ENCODE measurements around the gene PHF21A. TPM values are rescaled to one million over a fixed set of nuclear protein-coding genes. Genes with fewer than 3 reads are reported as not detected.
A peak's percentile ranks its signal among the peaks of the same experiment; 100 is the strongest.

PHF21A gene
- polyA plus RNA-seq (2013, experiment 1 of 2; ENCODE audit: insufficient read length) = 43.8 TPM
- polyA plus RNA-seq (2013, experiment 2 of 2; ENCODE audit: insufficient read length) = 42.7 TPM

DNA sequence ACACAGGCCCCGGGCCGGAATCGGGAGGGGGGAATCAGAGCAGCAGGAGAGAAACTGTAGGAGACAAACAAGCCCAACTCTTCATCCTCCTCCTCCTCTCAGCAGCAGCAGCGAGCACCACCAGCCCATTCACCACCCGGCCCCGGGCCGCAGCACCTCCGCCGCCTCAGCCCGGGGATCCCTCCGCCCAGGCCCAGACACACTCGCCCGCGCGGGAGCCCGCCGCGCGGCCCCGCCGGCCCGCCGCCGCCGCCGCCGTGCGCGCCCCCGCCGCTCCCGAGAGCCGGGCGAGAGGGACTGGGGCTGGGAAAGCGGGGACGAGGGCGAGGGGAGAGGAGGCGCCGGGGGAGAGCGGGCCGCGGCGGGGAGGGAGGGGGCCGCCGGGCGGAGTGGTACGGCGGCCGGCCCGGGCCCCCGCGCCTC is at the start of gene PHF21A:
Gene PHF21A, minus strand, starts transcription at position 154 of the 423 bp plus-strand sequence. CDS start 37,235 bp downstream, outside the sequence.
- DNase-seq = peak; percentile 98

- DNase-seq = no peak
Observed at GRCh38 chr11:46170797-46171196, 49.5 kb upstream of the PHF21A start.

- no peak for DNase-seq
Observed at GRCh38 chr11:46162700-46163099, 41.4 kb upstream of the PHF21A start.

DNA sequence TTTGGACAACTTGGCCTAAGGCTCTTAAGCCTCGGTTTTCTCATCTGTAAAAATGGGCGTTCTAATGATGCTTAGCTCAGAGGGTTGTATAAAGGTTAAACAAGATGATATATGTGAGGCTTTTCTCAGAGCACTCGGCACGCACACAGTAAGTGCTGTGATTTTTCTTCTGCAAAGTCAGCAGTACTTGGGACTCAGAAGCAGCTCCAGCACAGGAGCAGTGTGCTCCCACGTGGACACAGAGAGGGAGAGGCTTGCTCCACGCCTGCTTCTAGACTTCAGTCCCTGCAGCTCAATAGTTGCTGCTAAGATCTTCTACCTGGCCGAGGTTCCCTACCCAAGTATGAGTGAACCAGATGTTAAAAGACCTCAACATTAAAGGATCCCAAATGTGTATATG is 39.9 kb upstream of the PHF21A start:
- no peak for DNase-seq

- no peak for DNase-seq
Observed at GRCh38 chr11:46160100-46160499, 38.8 kb upstream of the PHF21A start.

DNA sequence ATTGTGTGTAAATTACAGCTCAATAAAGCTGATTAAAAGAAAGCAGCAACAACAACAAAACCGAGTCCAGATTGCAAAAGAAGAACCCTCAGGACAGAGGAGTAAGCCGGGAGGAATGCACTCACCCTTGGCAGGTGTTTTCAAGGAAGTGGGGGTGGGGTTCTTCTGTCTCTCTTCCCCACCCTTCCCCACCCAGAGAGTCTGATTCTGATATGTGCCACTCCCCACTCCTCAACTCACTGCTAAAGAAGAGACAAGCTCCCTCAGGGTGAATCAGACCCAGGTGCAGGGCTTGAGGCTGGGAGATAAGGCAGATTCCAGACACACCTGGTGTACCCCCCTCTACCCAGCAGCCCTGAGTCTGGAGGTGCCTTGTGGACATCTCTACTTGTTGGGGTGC is 38.4 kb upstream of the PHF21A start:
- no peak for DNase-seq

- no peak for DNase-seq
Observed at GRCh38 chr11:46149826-46150225, 28.6 kb upstream of the PHF21A start.

- no peak for DNase-seq
Observed at GRCh38 chr11:46149342-46149741, 28.1 kb upstream of the PHF21A start.

DNA sequence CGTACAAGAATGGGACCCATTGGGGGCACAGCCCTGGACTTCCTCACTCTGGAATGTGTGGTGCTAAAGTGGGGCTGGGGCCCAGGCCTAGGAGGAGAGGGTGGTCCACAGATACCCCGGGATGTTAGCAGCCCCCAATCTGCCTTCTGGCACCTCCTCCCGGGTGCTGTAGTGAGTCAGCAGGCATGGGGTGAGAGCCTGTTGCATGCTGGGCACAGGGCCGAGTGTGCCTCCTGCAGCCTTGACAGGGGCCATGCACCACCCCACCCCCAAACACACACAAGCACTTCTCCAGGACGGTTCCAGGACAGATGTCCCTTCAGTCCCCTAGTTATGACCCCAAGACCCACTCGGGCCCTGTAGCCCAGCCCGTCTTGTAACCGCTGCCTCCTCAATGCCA is 23.5 kb upstream of the PHF21A start:
- DNase-seq = no peak

- DNase-seq = no peak
Observed at GRCh38 chr11:46143049-46143806, 22.0 kb upstream of the PHF21A start.

DNA sequence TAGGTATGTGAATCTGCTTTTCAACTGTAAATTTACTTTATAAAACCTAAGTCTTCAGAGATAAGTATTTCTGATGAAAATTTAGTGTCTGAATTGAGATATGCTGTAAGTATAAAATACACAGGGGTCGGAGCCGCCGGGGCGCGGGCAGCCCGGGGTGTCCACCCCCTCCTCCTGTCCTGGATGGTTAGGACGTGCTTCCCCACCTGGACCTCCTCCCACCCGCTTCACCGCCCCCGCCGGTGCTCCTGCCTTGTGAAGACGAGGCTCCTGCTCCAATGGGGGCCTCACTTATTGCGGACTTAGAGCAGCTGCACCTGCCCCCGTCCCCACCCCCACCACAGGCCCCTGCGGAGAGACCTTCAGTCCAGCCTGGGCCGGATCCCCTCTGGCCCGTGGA is 21.3 kb upstream of the PHF21A start:
- no peak for DNase-seq

DNA sequence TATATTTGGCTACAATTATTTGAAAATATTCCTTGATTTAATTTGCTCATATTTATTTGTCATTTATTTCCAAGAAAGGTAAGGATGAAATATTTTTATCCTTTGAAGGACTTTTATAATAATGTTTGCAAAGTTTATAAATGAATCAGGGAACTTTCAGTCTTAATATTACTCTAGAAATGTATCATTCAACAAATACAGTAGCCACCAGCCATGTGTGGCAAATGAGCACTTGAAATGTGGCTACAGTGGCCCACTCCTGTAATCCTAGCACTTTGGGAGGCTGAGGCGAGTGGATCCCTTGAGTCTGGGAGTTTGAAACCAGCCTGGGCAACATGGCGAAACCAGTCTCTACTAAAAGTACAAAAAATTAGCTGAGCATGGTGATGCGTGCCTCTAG is 20.3 kb upstream of the PHF21A start:
- no peak for DNase-seq

- DNase-seq = no peak
Observed at GRCh38 chr11:46134540-46134939, 13.3 kb upstream of the PHF21A start.

- no peak for DNase-seq
Observed at GRCh38 chr11:46134061-46134460, 12.8 kb upstream of the PHF21A start.

DNA sequence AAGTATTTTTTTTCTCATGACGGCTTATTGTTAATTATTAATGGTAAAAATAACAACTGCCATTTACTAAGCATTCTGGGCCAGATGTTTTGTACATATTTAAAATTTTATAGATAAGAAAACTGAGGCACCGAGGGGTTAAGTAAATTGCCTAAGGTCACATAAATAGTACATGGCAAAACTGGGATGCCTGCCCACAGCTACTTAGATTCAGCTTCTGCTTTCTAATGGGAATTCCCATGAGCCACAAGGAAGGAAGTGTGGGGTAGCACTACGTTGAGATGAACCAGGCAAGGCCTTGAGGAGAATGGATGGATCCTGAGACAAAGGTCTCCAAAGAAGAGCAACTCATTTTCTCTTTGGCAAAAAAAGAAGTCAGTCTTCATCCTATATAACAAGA is 11.9 kb upstream of the PHF21A start:
- DNase-seq = no peak

- no peak for DNase-seq
Observed at GRCh38 chr11:46130286-46130940, 9.2 kb upstream of the PHF21A start.

GRCh38 chr11:46129133-46129532 is 7.9 kb upstream of the PHF21A start:
- no peak for DNase-seq

- DNase-seq = peak; percentile 55
Observed at GRCh38 chr11:46127150-46127638, 5.9 kb upstream of the PHF21A start.

DNA sequence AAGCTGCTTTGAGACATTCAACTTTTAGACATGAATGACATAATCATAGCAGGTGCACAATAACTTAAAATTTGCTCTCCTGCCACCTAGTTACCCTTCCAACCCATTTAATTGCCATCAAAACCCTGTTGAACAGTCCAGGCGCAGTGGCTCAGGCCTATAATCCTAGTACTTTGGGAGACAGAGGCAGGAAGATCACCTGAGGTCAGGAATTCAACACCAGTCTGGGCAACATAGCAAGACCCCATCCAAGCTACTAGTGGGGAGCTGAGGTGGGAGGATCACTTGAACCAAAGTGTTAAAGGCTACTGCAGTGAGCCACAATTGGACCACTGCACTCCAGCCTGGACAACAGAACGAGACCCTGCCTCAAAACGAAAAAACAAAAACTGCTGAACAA is 4.0 kb upstream of the PHF21A start:
- no peak for DNase-seq

- DNase-seq = peak; percentile 26
Observed at GRCh38 chr11:46122945-46123715, 1.9 kb upstream of the PHF21A start.

GRCh38 chr11:46121724-46122477 is 647 bp upstream of the PHF21A start:
- peak; percentile 96 for DNase-seq

All from fibroblast of skin of abdomen (primary cell).